Astrocyte of the cerebellum (primary cell): ENCODE measurements around the gene AGAP1.

Experiments
- DNase-seq: peaks from one replicate; pipeline ENCODE4 v3.0.0-alpha.2; 2011; ENCODE audit warnings: low read depth
- H3K4me3 ChIP-seq: 2 replicates; pipeline ENCODE4 v1.5.1; 2011; ENCODE audit warnings: mild to moderate bottlenecking, low read depth, low read length, moderate library complexity
- in situ Hi-C: cut with HindIII; loops from 2 replicates; pipeline ENCODE4 v1.10.0; 2017; ENCODE audit warnings: low sequenced_read_pairs
- TF ChIP-seq, protein P1 (sequence below): IDR thresholded peaks from 2 replicates; pipeline ENCODE4 v1.5.1; 2012; ENCODE audit warnings: low read length, low read depth, moderate library complexity, mild to moderate bottlenecking; ENCODE audit errors: missing control alignments

AGAP1 gene

DNA sequence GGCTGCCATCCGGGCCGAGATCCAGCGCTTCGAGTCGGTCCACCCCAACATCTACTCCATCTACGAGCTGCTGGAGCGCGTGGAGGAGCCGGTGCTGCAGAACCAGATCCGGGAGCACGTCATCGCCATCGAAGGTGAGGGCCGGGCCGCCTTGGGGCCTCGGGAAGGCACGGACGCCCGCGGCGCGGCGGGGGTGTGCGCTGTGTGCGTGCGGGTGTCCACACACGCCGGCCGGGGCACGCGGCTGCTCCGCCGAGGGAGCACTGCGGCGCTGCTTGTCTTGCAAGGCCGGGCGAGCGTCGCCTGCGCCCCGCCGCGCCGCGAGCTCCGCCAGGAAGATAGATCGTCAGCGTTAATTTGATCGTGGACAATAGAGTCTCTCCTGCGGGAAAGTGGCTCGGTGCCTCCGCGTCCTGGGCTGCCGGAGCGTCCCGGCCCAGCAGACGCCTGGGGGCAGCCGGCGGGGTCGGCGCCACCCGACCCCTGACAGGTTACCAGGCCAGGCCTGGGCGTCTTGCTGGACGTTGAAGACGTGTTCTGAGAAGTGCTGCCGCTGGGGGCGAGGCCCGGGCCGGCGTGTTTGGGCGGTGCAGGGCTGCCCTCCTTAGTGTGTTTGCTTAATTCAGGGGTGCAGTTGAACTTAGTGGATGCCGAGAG is 1.0 kb downstream of the AGAP1 start:
- peak overlapping the region; percentile 51 for H3K4me3 ChIP-seq
- TF ChIP-seq, protein P1, sequence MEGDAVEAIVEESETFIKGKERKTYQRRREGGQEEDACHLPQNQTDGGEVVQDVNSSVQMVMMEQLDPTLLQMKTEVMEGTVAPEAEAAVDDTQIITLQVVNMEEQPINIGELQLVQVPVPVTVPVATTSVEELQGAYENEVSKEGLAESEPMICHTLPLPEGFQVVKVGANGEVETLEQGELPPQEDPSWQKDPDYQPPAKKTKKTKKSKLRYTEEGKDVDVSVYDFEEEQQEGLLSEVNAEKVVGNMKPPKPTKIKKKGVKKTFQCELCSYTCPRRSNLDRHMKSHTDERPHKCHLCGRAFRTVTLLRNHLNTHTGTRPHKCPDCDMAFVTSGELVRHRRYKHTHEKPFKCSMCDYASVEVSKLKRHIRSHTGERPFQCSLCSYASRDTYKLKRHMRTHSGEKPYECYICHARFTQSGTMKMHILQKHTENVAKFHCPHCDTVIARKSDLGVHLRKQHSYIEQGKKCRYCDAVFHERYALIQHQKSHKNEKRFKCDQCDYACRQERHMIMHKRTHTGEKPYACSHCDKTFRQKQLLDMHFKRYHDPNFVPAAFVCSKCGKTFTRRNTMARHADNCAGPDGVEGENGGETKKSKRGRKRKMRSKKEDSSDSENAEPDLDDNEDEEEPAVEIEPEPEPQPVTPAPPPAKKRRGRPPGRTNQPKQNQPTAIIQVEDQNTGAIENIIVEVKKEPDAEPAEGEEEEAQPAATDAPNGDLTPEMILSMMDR = no peak
- in situ Hi-C loops = no loop called here
- DNase-seq = no peak

GRCh38 chr2:235495373-235496238 is 1.8 kb downstream of the AGAP1 start:
- peak overlapping the region; percentile 51 for H3K4me3 ChIP-seq
- in situ Hi-C loops = no loop called here
- DNase-seq = no peak
- TF ChIP-seq, protein P1 = no peak

- in situ Hi-C loops = no loop called here
- no peak overlapping the region for H3K4me3 ChIP-seq
- DNase-seq = no peak
- TF ChIP-seq, protein P1 = no peak
Measured at GRCh38 chr2:235496239-235496621, 2.4 kb downstream of the AGAP1 start.

GRCh38 chr2:235497096-235497495 is 3.3 kb downstream of the AGAP1 start:
- no peak for DNase-seq
- TF ChIP-seq, protein P1 = no peak
- no peak overlapping the region for H3K4me3 ChIP-seq
- in situ Hi-C loops = no loop called here

DNA sequence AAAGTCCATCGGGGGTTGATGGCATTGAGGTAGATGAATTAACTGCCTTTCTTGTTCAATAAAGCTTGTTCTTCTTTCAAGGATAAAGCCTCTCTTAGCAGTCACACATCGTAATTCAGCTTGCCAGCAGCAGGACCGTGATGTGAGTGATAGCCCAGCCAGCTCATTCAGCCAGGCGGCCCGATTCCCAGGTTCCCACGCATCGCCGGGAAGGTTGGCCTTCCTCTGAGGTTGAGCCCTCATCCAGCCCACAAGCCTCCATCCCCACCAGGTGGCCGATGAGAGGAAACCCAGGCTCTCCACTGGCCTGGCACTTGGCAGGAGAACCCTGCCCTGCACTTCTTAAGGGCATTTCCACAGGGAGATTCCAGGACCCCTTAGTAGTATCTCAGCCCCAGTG is 4.7 kb downstream of the AGAP1 start:
- in situ Hi-C loops = no loop called here
- TF ChIP-seq, protein P1 = peak; percentile 40
- no peak overlapping the region for H3K4me3 ChIP-seq
- peak; percentile 28 for DNase-seq

- in situ Hi-C loops = no loop called here
- DNase-seq = no peak
- no peak overlapping the region for H3K4me3 ChIP-seq
- TF ChIP-seq, protein P1 = no peak
Measured at GRCh38 chr2:235498946-235499812, 5.3 kb downstream of the AGAP1 start.
